Measurements from ENCODE around the gene ATOH7.
"Not testable (repeated sequence)": the region's sequence is repeated elsewhere in the genome, so short reads cannot be mapped to it uniquely, and the experiment has no call there.

The ATOH7 gene

DNA sequence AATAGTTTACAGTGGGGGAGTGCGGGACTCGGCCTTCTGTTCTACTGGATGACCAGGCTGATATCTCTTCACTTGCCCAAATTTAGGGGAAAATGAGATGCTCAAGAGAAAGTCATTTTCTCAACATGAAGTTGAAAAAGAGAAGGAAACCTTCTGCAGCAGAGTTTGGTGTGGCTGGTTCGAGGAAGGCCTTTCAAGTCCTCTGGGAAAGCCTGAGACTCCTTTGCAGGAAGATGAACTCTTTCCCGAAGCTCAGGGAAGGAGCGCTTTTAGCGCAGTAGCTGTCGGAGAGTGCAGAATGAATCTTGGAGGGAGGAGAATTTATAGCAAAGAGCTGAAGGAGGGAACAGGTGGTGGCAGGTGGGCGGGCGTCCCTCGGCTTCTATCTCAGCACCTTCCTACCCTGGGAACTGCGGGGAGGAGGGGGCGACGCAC, at the start of gene ATOH7:
Gene ATOH7, minus strand, starts transcription at position 297 of the 435 bp plus-strand sequence. CDS start 436 bp downstream, outside the sequence.
- no peak for DNase-seq (ENCODE audit: low read depth in 3 of 3)

DNA sequence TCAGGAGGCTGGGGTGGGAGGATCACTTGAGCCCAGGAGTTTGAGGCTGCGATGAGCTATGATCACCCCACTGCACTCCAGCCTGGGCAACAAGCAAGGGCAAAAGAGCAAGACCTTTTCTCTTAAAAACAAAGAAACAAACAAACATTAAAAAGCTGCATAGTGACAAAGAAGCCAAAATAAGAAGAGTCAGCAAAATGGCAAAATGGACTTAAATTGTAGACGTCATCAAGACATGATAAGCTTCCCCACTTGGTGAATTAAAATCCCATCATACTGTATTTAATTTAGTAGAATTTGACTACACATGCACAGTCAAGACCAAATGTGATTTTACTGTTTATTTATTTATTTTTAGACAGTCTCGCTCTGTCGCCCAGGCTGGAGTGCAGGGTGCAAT, 48.8 kb upstream of the ATOH7 start:
- no peak for DNase-seq (ENCODE audit: low read depth in 3 of 3)

DNA sequence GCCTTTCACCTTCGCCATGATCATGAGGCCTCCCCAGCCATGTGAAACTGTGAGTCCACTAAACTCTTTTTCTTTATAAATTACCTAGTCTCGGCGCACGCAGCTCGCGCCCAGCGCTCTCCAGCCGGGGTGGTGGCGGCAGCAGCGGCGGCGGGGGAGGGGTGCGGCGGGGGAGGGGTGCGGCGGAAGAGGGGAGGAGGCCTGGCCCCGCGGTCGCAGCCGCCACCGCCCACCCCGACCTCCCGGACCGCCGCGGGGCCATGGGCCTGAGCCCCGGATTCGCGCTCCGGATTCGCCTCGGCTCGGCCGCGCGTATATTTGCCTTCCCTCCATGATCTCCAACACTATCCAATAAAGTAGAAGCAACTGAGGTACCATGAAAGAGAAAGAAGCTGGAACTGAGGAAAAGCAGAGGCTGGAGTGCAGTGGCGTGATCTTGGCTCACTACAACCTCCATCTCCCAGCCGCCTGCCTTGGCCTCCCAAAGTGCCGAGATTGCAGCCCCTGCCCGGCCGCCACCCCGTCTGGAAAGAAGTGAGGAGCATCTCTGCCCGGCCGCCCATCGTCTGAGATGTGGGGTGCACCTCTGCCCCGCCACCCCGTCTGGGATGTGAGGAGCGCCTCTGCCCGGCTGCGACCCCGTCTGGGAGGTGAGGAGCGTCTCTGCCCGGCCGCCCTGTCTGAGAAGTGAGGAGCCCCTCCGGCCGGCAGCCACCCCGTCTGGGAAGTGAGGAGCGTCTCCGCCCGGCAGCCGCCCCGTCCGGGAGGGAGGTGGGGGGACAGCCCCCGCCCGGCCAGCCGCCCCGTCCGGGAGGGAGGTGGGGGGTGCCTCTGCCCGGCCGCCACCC, 47.2 kb upstream of the ATOH7 start:
- not testable (repeated sequence) for DNase-seq (ENCODE audit: low read depth in 3 of 3)

DNA sequence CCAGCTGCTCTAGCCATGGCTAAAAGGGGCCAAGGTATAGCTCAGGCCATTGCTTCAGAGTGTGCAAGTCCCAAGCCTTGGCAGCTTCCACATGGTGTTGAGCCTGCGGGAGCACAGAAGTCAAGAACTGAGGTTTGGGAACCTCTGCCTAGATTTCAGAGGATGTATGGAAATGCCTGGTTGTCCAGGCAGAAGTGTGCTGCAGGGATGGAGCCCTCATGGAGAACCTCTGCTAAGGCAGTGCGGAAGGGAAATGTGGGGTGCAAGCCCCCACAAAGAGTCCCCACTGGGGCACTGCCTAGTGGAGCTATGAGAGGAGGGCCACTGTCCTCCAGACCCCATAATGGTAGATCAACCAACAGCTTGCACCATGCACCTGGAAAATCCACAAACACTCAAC, 45.9 kb upstream of the ATOH7 start:
- not testable (repeated sequence) for DNase-seq (ENCODE audit: low read depth in 3 of 3)

DNA sequence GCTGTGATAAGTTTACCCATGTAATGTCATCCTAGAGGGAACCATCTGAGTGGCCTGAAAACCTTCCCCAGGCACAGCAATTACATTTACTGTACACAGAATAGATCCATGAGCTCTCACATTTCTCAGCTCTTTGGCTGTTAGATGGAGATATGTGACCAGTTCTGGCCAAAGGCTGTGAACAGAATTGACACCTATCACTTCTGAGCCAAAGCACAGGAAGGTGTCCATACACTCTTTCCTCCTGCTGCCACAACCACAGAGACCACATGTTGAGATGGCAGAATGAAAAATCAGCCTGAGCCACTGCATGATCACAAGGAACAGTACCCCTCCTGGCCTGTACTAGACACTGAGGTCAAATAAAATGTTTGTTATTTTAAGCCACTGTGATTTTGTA, 44.3 kb upstream of the ATOH7 start:
- DNase-seq (ENCODE audit: low read depth in 3 of 3) = no peak

DNA sequence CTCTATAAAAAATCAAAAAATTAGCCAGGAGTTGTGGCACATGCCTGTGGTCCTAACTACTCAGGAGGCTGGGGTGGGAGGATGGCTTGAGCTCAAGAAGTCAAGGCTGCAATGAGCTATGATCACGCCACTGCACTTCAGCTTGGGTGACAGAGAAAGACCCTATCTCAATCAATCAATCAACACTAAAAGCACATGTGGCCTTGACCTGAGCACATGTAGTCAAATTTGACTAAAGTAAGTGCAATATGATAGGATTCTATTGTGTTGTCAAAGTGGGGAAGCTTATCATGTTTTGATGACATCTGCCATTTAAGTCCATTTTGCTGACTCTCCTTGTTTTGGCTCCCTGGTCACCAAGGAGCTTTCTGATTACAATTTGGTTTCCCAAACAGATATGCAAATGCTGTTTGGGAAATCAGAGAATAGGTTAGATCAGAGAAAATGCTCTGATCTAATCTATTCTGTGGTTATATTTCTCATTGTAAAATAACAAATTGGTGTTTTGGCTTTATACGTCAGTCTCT, 43.8 kb upstream of the ATOH7 start:
- DNase-seq (ENCODE audit: low read depth in 3 of 3) = no peak

DNA sequence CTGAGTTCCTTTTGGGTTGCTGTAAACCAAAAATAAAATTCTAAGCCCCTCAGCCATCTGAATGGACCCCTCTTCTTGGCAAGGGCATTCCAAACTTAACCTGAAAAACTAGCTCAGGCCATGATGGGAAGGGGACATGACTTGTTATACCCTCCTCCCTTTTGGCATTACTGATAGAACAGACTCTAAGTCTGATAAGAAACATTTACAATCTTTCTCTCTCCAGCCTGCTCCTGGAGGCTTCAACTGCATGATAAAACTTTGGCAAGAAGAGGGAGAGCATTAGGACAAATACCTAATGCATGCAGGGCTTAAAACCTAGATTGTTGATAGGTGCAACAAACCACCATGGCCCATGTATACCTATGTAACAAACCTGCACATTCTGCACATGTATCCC, 40.9 kb upstream of the ATOH7 start:
- no peak for DNase-seq (ENCODE audit: low read depth in 3 of 3)

DNA sequence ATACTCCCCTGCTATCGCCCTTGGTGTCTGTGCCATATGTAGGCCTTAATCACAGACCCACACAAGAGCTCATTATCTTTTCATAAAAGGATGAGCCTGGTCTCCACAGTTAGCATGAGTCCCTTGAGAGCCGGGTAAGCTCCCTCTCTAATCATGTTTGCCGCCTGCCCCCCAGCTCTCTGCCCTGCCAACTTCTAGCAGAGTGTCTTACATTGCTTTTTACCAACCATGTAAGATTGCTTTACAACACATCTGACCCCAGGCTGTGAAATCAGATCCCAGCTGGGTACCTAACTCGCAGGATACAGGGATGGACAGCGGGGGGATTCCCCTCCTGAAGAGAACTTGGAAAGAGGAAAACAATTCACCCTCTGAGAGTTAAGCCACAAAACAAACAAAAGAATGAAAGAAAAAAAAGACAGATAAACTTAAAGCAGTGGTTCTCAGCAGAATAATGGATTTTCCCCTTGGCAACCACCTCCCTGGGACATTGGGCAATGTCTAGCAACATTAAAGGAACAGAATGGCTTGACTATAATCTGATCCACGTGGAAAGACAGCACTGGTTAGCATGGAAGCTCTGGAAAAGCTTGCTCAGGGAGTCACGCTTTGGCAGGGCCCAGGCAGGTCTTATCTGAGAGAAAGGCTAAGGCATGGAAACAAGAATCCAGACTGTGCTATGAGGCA, 39.4 kb upstream of the ATOH7 start:
- DNase-seq (ENCODE audit: low read depth in 3 of 3) = no peak

DNA sequence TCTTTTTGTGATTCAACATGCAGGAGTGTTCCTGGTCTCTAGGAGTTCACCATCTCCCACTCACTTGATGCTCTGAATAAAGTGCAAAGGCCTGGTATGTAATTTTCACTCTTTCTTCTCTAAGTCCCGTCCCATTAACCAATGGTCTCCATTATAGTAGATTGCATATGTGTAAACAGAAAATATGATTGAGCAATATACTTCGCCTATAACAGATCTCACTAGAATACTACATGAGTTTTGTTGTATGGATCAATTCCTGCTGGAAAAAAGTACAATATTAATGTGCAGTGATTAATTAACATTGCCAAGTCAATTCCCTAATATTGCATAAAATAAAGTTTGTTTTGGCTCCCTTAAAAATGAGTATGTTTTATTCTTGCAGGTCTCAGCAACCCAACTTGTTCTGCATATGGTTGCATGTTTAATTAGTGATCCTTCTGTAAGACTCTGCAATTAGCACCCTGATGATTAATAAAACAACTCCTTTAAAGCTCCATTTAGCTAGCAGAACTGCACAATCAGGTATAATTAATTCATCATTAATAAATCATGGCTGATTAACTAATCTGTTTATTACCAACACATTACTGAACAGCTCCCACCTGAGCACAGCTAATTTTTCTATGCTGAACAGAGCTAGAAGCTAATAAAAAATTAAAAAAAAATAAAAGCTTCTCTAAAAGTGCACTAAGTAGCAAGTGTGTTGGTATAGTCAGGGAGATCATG, 37.8 kb upstream of the ATOH7 start:
- DNase-seq (ENCODE audit: low read depth in 3 of 3) = no peak

DNA sequence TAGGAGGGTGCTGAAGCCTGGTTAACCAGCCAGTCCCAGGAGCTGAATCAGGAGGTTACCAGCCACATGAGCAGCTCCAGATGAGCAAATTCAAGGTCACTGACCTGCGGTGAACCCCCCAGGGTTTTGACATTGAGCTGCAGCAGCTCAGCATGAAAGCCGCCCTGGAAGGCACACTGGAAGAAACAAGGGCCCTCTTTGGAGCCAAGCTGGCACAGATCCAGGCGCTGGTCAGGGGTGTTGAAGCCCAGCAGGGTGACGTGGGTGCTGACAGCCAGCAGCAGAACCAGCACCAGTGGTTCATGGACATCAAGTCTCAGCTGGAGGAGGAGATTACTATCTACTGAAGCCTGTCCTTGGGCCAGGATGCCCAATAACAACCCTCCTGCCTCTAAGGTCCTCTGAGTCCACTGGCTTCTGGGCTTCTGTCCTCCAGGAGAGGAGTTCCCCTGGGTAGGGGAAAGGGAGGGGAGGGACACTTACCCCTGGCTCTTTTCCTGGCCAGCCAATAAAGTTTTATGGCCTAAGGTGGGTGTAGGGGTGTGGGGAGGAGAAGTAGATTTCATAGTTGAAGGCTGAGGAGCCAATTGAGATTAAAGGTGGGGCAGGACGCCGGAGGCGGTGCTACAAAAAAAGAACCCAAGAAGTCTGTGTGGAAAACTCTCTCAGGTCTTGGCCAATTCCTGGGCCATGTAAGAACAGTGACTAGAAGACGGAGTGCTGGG, 29.4 kb upstream of the ATOH7 start:
- no peak for DNase-seq (ENCODE audit: low read depth in 3 of 3)

DNA sequence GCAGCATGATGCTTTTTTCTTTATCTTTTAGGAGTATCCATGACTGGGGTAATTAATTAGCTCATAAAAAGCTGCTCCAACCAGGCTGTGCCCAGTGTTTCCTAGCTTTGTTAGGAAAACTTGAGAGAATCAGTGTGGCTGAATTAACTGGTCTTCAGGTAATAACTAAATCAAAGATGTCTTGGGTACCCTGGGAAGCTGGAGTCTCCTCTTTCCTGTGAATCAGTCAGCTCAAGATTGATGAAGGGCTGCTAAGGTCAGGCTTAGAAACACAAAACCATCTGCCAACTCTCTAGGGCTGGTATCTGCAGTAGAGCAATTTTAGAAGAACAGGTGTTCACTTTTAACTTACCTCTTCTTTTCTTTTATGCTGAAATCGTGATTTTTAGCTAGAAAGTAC, 21.4 kb upstream of the ATOH7 start:
- no peak for DNase-seq (ENCODE audit: low read depth in 3 of 3)

DNA sequence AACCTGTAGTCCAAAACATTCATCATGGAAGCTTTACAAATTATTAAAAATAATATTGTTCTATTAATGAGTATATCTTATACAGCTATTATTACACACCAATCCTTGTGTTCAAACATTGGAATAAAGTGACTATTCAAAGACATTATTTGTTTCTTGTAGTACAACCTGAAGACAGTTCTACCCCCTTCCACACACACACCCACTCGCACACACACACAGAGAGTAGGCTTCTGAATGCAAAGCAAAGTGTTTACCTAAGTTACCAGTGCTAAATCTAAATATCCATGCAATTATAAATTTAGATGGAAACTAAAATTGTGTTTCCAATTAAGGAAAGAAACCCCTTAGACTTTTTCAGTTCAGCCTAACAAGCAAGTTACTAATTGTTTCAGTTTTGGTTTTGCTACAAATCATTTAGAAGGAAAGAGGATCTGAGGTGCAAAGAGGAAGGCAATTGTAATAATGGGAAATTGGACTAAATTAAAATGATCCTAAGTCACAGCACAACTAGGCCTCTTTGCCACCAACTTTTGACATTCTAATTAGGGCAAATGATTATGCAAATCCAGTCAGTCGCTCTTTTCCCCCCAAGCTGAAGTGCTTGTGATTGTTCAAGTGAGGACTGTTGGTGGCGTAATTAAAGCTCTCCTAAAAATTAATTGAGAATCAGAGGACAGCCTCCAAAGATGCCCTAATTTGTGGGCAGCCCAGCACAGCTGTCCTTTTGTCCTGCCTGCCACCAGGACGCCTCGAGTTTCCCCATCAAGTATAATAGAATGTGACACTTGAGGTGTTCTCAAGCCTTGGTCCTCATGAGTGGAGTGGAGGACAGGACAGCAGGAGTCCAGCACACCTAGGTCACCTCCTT, 19.9 kb upstream of the ATOH7 start:
- DNase-seq (ENCODE audit: low read depth in 3 of 3) = no peak

DNA sequence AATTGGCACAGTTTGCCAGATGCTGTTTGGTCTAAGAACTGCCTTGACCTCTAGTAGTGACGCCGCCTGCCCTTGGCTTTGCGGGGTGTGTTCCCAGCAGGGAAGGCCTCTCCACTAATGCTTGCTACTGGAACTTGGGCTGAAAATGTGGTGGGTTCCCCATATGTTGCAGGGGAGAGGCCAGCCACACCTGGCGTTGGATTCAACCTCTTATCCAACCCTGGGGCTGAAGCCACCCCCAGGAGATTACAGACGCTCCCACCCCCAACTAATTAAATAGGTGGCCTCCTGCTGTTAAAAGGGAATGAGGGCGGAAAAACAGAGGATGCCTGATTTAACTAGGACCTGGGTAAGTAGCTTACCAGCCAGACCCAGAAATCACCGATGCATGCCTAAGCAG, 19.2 kb upstream of the ATOH7 start:
- DNase-seq (ENCODE audit: low read depth in 3 of 3) = no peak

DNA sequence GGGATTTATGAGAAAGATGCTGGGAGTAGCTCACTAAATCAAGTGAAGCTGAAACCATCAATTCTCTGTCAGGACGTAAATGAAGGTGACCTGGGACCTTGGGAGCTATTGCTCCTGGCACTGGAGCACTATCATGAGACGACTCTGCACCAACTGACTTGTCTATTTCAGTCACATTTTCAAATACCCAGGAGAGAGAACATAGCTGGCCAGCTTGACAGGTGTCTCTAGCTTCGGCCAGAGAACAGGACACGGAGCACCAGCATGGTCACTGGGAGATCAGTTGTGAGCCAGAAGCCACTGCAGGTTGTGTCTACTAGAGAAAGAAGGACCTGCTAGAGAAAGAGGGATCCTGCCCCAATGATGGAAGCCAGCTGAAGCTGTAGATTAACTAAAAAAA, 17.4 kb upstream of the ATOH7 start:
- no peak for DNase-seq (ENCODE audit: low read depth in 3 of 3)

DNA sequence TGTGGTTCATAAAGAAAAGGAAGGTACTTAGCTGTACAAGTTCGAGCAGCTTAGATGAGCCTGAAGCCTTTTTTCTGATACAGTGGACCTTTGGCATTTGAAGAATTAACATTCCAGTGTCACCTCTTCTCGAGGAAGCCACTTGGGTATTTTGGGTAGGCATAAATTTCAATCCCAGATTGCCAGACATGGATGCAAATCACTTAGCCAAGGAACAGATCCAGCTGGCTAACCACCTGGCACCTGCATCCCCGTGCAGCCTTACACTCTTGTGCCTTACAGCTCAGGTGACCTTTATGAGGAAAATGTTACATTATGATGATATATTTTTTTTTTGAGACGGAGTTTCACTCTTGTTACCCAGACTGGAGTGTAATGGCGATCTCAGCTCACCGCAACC, 16.0 kb upstream of the ATOH7 start:
- no peak for DNase-seq (ENCODE audit: low read depth in 3 of 3)

DNA sequence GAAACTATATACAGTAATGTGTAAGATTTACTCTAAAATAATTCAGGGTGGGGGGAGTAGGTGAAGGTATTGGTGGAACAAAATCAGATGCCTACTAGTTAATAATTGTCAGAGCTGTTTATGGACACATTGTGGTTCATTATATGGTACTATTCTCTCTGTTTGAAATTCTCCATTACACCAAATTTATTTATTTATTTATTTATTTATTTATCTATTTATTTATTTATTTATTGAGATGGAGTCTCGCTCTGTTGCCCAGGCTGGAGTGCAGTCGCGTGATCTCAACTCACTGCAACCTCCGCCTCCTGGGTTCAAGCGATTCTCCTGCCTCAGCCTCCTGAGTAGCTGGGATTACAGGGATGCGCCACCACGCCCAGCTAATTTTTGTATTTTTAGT, 14.5 kb upstream of the ATOH7 start:
- not testable (repeated sequence) for DNase-seq (ENCODE audit: low read depth in 3 of 3)

DNA sequence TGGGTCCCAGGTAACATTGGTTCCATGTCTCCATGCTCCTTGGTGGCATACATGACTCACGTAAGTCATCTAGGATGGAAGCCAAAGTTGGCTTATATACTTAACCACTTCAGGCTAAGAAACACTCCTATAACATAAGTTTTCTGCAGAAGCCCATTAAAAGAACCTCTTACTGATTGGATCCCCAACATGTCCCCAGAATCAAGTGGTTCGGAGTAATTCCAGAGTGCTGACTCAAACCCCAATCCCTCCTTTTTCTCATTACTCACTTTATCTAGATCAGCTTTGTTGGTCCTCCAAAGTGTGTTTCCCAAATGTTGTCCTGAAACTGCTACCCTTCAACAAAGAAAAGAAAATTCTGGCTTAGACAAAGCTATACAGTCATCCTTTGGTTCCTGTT, 10.1 kb upstream of the ATOH7 start:
- DNase-seq (ENCODE audit: low read depth in 3 of 3) = no peak

DNA sequence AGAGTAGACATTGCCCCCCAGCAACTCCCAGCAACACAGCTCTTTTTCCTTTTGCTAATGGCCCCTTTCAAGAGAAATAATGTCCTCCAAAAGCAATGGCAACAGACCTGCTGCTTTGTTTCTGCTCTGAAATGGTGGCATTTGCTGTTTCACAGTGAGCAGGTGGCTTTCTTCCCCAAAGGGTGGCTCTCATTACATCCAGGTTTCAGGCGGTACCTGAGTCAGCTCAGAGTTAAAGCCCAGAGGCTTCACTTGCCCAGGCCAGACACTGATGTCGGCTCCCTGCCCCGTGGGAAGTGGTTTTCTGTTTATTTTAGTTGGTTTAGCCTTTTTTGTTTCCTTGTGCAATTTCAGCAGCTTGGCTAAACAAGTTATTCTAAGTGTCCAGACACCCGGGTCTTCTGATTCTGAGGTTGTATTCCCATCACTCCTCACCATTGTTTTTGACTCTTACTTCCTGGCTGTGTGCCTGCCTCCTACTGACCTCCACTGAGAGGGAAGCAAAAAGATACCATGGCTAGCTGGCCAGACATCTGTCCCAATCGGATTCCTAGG, 7.8 kb upstream of the ATOH7 start:
- no peak for DNase-seq (ENCODE audit: low read depth in 3 of 3)

DNA sequence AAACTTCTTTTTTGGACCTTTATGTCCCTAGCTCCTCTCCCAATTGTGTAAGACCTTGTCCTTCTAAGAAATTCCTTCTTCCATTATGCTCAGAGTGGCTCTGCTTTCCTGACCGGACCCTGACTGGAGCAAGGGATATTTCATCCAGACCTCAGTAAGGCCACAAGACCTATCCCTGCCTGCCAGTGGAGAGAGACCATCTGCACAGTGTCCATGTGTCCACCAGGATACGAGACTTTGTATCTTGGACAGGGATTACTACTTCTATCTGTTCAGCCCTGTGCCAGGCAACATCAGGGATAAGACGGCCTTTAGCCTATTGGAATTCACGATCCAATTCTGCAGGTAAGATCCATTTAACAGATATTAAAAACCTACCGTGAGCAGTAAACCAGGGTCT, 7.2 kb upstream of the ATOH7 start:
- DNase-seq (ENCODE audit: low read depth in 3 of 3) = no peak

DNA sequence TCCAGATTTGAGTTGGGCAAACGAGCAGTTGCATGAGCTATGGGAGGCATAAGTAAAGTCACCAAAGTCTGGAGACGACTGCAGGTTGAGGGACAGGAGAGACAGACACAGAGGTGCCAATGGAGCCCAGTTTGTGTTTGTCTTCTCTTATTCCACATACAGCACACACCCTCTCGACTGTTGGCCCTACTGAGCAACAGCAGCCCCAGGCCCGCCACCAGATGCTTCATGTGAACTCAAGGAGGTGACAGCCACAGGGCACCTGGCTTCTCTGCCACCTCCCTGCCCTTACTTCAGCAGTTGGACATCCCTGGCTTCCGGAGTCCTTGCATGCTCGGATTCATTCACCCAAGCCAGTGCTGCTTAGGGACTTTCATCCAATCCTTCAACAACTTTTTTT, 6.5 kb upstream of the ATOH7 start:
- no peak for DNase-seq (ENCODE audit: low read depth in 3 of 3)

All from stimulated activated CD4-positive, alpha-beta T cell treated with anti-CD3 and anti-CD28 coated beads, TNF-alpha, amount 100 ng/mL, for 24 hours (primary cell).